GM23248 (cell line): ENCODE data around the gene DNAJA4. TPM values are rescaled to one million over a fixed set of nuclear protein-coding genes. Genes with fewer than 3 reads are reported as not detected.

Experiments used
- DNase-seq: peaks from one replicate; pipeline ENCODE4 v3.0.0-alpha.2; 2015
- H2AFZ ChIP-seq: fragments of 200-600 bp; sonication (generic); 2 replicates; pipeline ENCODE4 v1.6.1; 2016; ENCODE audit warnings: antibody characterized with exemption
- H3F3A ChIP-seq: fragments of 200-600 bp; sonication (generic); 2 replicates; pipeline ENCODE4 v1.6.1; 2016; ENCODE audit warnings: mild to moderate bottlenecking, antibody characterized with exemption, mixed run types; ENCODE audit not compliant: insufficient read depth
- H3K27ac ChIP-seq: fragments of 200-600 bp; sonication (generic); 2 replicates; pipeline ENCODE4 v1.5.1; 2016; ENCODE audit warnings: mild to moderate bottlenecking
- H3K27me3 ChIP-seq: fragments of 200-600 bp; sonication (generic); replicated peaks from 2 replicates; pipeline ENCODE4 v1.6.1; 2016; ENCODE audit warnings: mild to moderate bottlenecking; ENCODE audit not compliant: insufficient read depth
- H3K36me3 ChIP-seq: fragments of 200-600 bp; sonication (generic); 2 replicates; pipeline ENCODE4 v1.6.1; 2016; ENCODE audit warnings: low read depth, mild to moderate bottlenecking
- H3K4me1 ChIP-seq: fragments of 200-600 bp; sonication (generic); 2 replicates; pipeline ENCODE4 v1.6.1; 2016; ENCODE audit warnings: mild to moderate bottlenecking; ENCODE audit not compliant: insufficient read depth
- H3K4me2 ChIP-seq: fragments of 200-600 bp; sonication (generic); one replicate; pipeline ENCODE4 v1.6.1; 2016; ENCODE audit warnings: mild to moderate bottlenecking; ENCODE audit not compliant: unreplicated experiment
- H3K4me3 ChIP-seq: fragments of 200-600 bp; sonication (generic); 2 replicates; pipeline ENCODE4 v1.5.1; 2016; ENCODE audit warnings: mild to moderate bottlenecking
- H3K79me2 ChIP-seq: fragments of 200-600 bp; sonication (generic); 2 replicates; pipeline ENCODE4 v1.6.1; 2016; ENCODE audit warnings: mild to moderate bottlenecking; ENCODE audit not compliant: insufficient read depth
- H3K9ac ChIP-seq: fragments of 200-600 bp; sonication (generic); 2 replicates; pipeline ENCODE4 v1.6.1; 2016; ENCODE audit warnings: mild to moderate bottlenecking
- H3K9me2 ChIP-seq: fragments of 200-600 bp; sonication (generic); 2 replicates; pipeline ENCODE4 v1.6.1; 2016; ENCODE audit warnings: mixed run types, mild to moderate bottlenecking, moderate library complexity; ENCODE audit not compliant: insufficient read depth
- H3K9me3 ChIP-seq: fragments of 200-600 bp; sonication (generic); one replicate; pipeline ENCODE4 v1.6.1; 2017; ENCODE audit warnings: low read depth
- H4K20me1 ChIP-seq: fragments of 200-600 bp; sonication (generic); 2 replicates; pipeline ENCODE4 v1.6.0; 2016; ENCODE audit not compliant: insufficient read depth
- EZH2 ChIP-seq: fragments of 200-600 bp; sonication (generic); IDR thresholded peaks from 2 replicates; pipeline ENCODE4 v1.6.1; 2018; ENCODE audit warnings: antibody characterized with exemption, mild to moderate bottlenecking; ENCODE audit not compliant: insufficient read depth, poor library complexity, severe bottlenecking
- EZH2phosphoT487 ChIP-seq: fragments of 200-600 bp; sonication (generic); IDR thresholded peaks from 2 replicates; pipeline ENCODE4 v1.6.1; 2018; ENCODE audit warnings: antibody characterized with exemption, moderate library complexity, mild to moderate bottlenecking, low read depth; ENCODE audit not compliant: insufficient read depth
- WGBS, 2 experiments: methylation state at CpG; one replicate each; pipeline ENCODE4 v1.1.6; 2015 to 2017; ENCODE audit warnings: low lambda C conversion rate in 2 of 2, low coverage in 1 of 2; ENCODE audit errors: missing lambda C conversion rate in 2 of 2; 5-methylcytosine and 5-hydroxymethylcytosine counted together
- in situ Hi-C: fragments of 300-500 bp; cut with MboI; formaldehyde crosslinking; loops from 2 replicates; pipeline ENCODE4 v1.15.0; 2020
- polyA plus RNA-seq: library from polyadenylated mRNA; unstranded; fragments of >200 nt; fragmentation: Nextera tagmentation; extraction: Ambion mirVana; gene quantifications from 2 replicates; pipeline ENCODE4 v1.2.1, GENCODE V29; 2016
- total RNA-seq: library from RNA; depleted of rRNA; stranded (reverse); fragments of >200 nt; shearing (Covaris generic); gene quantifications from 2 replicates; pipeline ENCODE4 v1.2.3, GENCODE V29; 2014

DNAJA4 gene
- total and polyA plus RNA-seq, 2 experiments from 2014 or later, result 0.43 to 1.4 TPM

DNA sequence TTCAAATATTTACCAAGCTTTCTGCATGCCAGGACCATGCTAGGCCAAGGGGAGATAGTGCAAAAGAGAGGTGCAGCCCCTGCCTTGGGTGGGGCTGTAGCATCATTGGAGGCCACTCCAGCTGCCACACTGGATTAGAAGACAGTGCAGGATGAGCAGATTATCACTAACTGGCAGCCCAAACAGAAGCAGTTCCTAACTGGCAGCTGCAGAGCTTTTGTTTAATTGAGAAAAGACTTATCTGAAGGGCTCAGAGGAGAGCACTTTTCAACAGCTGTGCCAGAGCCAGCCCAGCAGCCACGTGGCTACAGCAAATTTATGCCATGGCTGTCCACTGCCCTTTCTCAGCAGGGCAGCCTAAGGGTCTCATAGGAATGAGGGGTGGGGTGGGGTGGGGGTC lies 16.5 kb upstream of the DNAJA4 start:
- TF ChIP-seq EZH2 (no peak), EZH2phosphoT487 (no peak)
- Histone ChIP-seq H2AFZ (no peak overlapping the region), H3K4me2 (no peak overlapping the region), H3K9ac (no peak overlapping the region), H3K9me2 (no peaks in the 10 kb centered on the region), H3F3A (no peaks in the 10 kb centered on the region), H3K4me3 (no peak overlapping the region), H3K9me3 (no peaks in the 10 kb centered on the region), H3K36me3 (no peaks in the 10 kb centered on the region), H4K20me1 (no peaks in the 10 kb centered on the region), H3K27ac (no peak overlapping the region), H3K79me2 (no peaks in the 10 kb centered on the region), H3K4me1 (no peaks in the 10 kb centered on the region), H3K27me3 (peaks cover 7% of the 10 kb centered on the region; the same call in 1 of the 2 replicates)
- no peak for DNase-seq
- in situ Hi-C loops, result no loop called here
- WGBS, 2 experiments, result 29 to 33% methylated on average over 1 of the region's 1 CpG

DNA sequence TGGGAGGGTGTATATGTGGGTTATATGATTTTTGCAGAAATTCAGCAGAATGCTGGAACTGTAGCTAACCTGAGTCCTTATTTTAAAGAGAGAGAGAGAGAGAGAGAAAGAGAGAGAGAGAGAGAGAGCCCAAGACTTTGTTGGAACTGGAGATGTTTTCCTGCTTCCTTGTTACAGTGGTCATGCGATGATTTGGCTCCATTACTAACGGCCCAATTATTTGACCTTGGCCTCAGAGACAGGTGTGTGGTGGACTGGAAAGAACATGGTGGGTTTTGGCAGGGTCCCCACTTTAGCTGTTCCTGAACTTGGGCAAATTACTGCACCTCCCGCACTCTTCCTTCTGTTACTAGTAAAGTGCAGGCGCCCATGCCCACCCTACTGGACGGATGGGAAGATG lies 15.2 kb upstream of the DNAJA4 start:
- Histone ChIP-seq H3K4me2 (no peak overlapping the region), H3K9me2 (no peaks in the 10 kb centered on the region), H3K9ac (no peak overlapping the region), H3K27ac (no peak overlapping the region), H3K36me3 (no peaks in the 10 kb centered on the region), H3K9me3 (no peaks in the 10 kb centered on the region), H3K79me2 (no peaks in the 10 kb centered on the region), H3K4me1 (no peaks in the 10 kb centered on the region), H4K20me1 (no peaks in the 10 kb centered on the region), H2AFZ (no peak overlapping the region), H3F3A (no peaks in the 10 kb centered on the region), H3K27me3 (peaks cover 7% of the 10 kb centered on the region; the same call in 1 of the 2 replicates), H3K4me3 (no peak overlapping the region)
- TF ChIP-seq EZH2 (no peak), EZH2phosphoT487 (no peak)
- WGBS, 2 experiments, result 71 to 72% methylated on average over 5 of the region's 5 CpGs
- in situ Hi-C loops, result no loop called here
- DNase-seq, result no peak

DNA sequence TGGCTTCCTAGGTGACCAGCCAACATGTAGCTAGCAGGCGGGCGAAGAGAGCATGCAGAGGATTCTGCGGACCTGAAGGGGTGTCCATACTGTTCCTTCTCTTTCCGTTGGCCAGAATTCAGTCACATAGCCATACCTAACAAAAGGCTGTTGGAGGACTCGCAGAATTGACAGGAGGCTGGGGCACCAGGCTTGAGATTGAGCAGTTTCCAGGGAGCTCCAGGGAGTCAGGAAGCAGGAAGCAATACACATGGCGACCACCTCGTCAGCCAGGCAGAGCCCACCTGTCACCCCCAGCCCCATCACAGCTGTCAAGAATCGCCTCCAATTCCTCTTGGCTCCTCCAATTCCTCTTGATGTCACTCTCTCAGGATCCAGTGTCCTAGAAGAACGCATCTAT lies 13.2 kb upstream of the DNAJA4 start:
- TF ChIP-seq EZH2phosphoT487, result no peak
- TF ChIP-seq EZH2, result no peak
- 43 to 51% methylated on average over 9 of the region's 9 CpGs for WGBS, 2 experiments
- DNase-seq, result no peak

DNA sequence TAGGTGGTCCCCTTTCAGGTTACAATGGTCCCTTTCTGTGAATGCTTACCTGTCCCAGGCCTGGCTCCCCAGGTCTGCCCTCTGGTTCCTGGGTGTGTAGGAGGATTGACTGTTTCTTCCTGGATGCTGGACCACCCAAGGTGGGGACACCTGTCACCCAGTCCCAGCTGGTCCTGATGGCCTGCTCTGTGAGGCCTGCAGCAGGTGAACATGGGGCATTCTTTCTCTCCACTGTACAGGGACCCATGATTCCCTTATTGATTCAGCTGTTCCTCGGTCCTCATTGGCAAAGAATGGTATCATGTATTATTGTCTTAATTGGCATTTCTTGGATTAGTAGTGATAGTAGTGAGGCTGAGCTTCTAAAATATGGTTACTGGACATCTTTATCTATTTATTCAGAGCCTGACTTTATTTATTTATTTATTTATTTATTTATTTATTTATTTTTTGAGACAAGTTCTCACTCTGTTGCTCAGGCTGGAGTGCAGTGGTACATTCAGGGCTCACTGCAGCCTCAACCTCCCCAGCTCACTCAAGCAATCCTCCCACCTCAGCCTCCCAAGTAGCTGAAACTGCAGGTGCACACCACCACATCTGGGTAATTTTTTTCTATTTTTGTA lies 8.8 kb upstream of the DNAJA4 start:
- Histone ChIP-seq H2AFZ (no peak overlapping the region), H3K27ac (no peak overlapping the region), H3K4me1 (no peaks in the 10 kb centered on the region), H4K20me1 (no peaks in the 10 kb centered on the region), H3K79me2 (no peaks in the 10 kb centered on the region), H3K27me3 (peaks cover 6% of the 10 kb centered on the region; the same call in 1 of the 2 replicates), H3K9me2 (no peaks in the 10 kb centered on the region), H3K9ac (no peak overlapping the region), H3K9me3 (no peaks in the 10 kb centered on the region), H3F3A (no peaks in the 10 kb centered on the region), H3K4me3 (no peak overlapping the region), H3K36me3 (no peaks in the 10 kb centered on the region), H3K4me2 (no peak overlapping the region)
- in situ Hi-C loops, result no loop called here
- 50 to 55% methylated on average over 1 of the region's 1 CpG for whole genome bisulfite sequencing, 2 experiments
- TF ChIP-seq EZH2 (no peak), EZH2phosphoT487 (no peak)
- DNase-seq, result no peak

More for the DNA sequence above, 13.2 kb upstream of the DNAJA4 start:
- H3K4me1 ChIP-seq, result no peaks in the 10 kb centered on the region
- H3K9me2 ChIP-seq, result no peaks in the 10 kb centered on the region
- no peaks in the 10 kb centered on the region for H3K36me3 ChIP-seq
- no peak overlapping the region for H3K4me2 ChIP-seq
- H3K9ac ChIP-seq, result no peak overlapping the region
- in situ Hi-C loops, result no loop called here
- no peaks in the 10 kb centered on the region for H4K20me1 ChIP-seq
- no peak overlapping the region for H3K4me3 ChIP-seq
- H3K27me3 ChIP-seq, result peaks cover 7% of the 10 kb centered on the region; the same call in 1 of the 2 replicates
- H3F3A ChIP-seq, result no peaks in the 10 kb centered on the region
- no peaks in the 10 kb centered on the region for H3K79me2 ChIP-seq
- H3K27ac ChIP-seq, result no peak overlapping the region
- no peak overlapping the region for H2AFZ ChIP-seq
- no peaks in the 10 kb centered on the region for H3K9me3 ChIP-seq

DNA sequence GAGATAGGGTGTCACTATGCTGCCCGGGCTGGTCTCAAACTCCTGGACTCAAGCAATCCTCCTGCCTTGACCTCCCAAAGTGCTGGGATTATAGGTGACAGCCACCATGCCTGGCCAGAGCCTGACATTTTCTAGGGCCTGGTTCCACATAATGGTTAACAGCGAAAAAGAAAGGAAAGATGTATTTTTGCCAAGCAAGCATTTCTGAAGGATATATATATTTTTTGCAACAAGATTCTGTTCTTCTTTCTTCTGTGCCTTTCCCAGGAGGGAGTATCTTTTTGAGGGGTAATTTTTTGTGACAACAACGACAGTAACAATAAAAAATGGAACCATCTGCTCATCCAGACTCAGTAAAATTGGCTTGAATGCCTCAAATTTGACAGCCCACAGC lies 8.3 kb upstream of the DNAJA4 start:
- TF ChIP-seq EZH2phosphoT487 (no peak), EZH2 (no peak)
- Histone ChIP-seq H3K36me3 (no peaks in the 10 kb centered on the region), H3K27ac (no peak overlapping the region), H3K4me1 (no peaks in the 10 kb centered on the region), H3K9me2 (no peaks in the 10 kb centered on the region), H4K20me1 (no peaks in the 10 kb centered on the region), H3F3A (no peaks in the 10 kb centered on the region), H3K9me3 (no peaks in the 10 kb centered on the region), H3K9ac (no peak overlapping the region), H3K27me3 (peaks cover under 1% of the 10 kb centered on the region; the same call in 1 of the 2 replicates), H3K4me2 (no peak overlapping the region), H2AFZ (no peak overlapping the region), H3K79me2 (no peaks in the 10 kb centered on the region), H3K4me3 (no peak overlapping the region)
- WGBS, 2 experiments, result 59 to 67% methylated on average over 3 of the region's 3 CpGs
- in situ Hi-C loops, result no loop called here
- no peak for DNase-seq
